ENCODE data around the gene CPB2.
A peak's percentile ranks its signal among the peaks of the same experiment; 100 is the strongest.

Gene CPB2

GRCh38 chr13:46077265-46077664 is 27.6 kb downstream of the CPB2 start:
- WGBS (ENCODE audit: insufficient coverage, insufficient read length): no CpG with 5 or more reads among the region's 1 CpG

GRCh38 chr13:46076827-46077226 is 28.0 kb downstream of the CPB2 start:
- Histone ChIP-seq H3K4me1 (ENCODE audit: control insufficient read depth, insufficient read depth, low read length) (no peaks in the 10 kb centered on the region), H3K9me3 (ENCODE audit: control insufficient read depth, insufficient read depth, low read length) (no peaks in the 10 kb centered on the region), H3K27ac (ENCODE audit: low read length) (no peak overlapping the region), H3K4me3 (ENCODE audit: low read length) (no peak overlapping the region), H3K36me3 (ENCODE audit: control insufficient read depth, insufficient read depth, low read length) (no peaks in the 10 kb centered on the region), H3K27me3 (ENCODE audit: control insufficient read depth, insufficient read depth, low read length) (no peaks in the 10 kb centered on the region)
- no peak for DNase-seq (ENCODE audit: low read depth, low spot score)
- WGBS (ENCODE audit: insufficient coverage, insufficient read length): no CpG with 5 or more reads among the region's 3 CpGs

More at GRCh38 chr13:46077265-46077664, 27.6 kb downstream of the CPB2 start:
- no peak for DNase-seq (ENCODE audit: low read depth, low spot score)
- Histone ChIP-seq H3K9me3 (ENCODE audit: control insufficient read depth, insufficient read depth, low read length) (no peaks in the 10 kb centered on the region), H3K4me1 (ENCODE audit: control insufficient read depth, insufficient read depth, low read length) (no peaks in the 10 kb centered on the region), H3K4me3 (ENCODE audit: low read length) (no peak overlapping the region), H3K27ac (ENCODE audit: low read length) (no peak overlapping the region), H3K27me3 (ENCODE audit: control insufficient read depth, insufficient read depth, low read length) (no peaks in the 10 kb centered on the region), H3K36me3 (ENCODE audit: control insufficient read depth, insufficient read depth, low read length) (no peaks in the 10 kb centered on the region)

DNA sequence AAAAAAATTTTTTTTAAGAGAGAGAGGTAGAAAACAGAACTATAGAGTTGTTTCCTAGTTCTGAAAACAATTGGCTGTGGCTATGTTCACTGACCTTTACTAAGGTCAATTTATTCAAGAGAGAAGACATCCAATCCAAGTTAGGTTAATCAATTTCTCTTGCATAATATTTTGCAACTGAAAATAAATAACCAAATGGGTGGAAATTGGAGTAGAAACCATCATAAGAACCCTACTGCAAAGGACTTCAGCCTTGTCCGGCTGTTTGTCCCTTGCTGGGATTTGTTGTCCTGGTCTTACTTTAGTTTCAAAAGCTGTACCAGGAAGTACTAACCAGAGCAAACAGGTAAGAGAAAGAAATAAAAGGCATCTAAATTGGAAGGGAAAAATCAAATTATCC is 29.0 kb downstream of the CPB2 start:
- no CpG with 5 or more reads among the region's 1 CpG for WGBS (ENCODE audit: insufficient coverage, insufficient read length)
- H3K4me1 ChIP-seq (ENCODE audit: control insufficient read depth, insufficient read depth, low read length): no peaks in the 10 kb centered on the region
- no peaks in the 10 kb centered on the region for H3K9me3 ChIP-seq (ENCODE audit: control insufficient read depth, insufficient read depth, low read length)
- no peaks in the 10 kb centered on the region for H3K36me3 ChIP-seq (ENCODE audit: control insufficient read depth, insufficient read depth, low read length)
- no peak overlapping the region for H3K27ac ChIP-seq (ENCODE audit: low read length)
- DNase-seq (ENCODE audit: low read depth, low spot score): no peak
- no peak overlapping the region for H3K4me3 ChIP-seq (ENCODE audit: low read length)
- no peaks in the 10 kb centered on the region for H3K27me3 ChIP-seq (ENCODE audit: control insufficient read depth, insufficient read depth, low read length)

GRCh38 chr13:46071590-46072249 is 33.1 kb downstream of the CPB2 start:
- Histone ChIP-seq H3K9me3 (ENCODE audit: control insufficient read depth, insufficient read depth, low read length) (no peaks in the 10 kb centered on the region), H3K4me3 (ENCODE audit: low read length) (no peak overlapping the region), H3K36me3 (ENCODE audit: control insufficient read depth, insufficient read depth, low read length) (no peaks in the 10 kb centered on the region), H3K4me1 (ENCODE audit: control insufficient read depth, insufficient read depth, low read length) (no peaks in the 10 kb centered on the region), H3K27me3 (ENCODE audit: control insufficient read depth, insufficient read depth, low read length) (no peaks in the 10 kb centered on the region), H3K27ac (ENCODE audit: low read length) (no peak overlapping the region)
- WGBS (ENCODE audit: insufficient coverage, insufficient read length): no CpG with 5 or more reads among the region's 5 CpGs
- peak; percentile 18 for DNase-seq (ENCODE audit: low read depth, low spot score)

- no CpG with 5 or more reads among the region's 2 CpGs for WGBS (ENCODE audit: insufficient coverage, insufficient read length)
- no peak overlapping the region for H3K4me3 ChIP-seq (ENCODE audit: low read length)
- no peak for DNase-seq (ENCODE audit: low read depth, low spot score)
- H3K27ac ChIP-seq (ENCODE audit: low read length): no peak overlapping the region
- H3K27me3 ChIP-seq (ENCODE audit: control insufficient read depth, insufficient read depth, low read length): no peaks in the 10 kb centered on the region
- H3K36me3 ChIP-seq (ENCODE audit: control insufficient read depth, insufficient read depth, low read length): no peaks in the 10 kb centered on the region
- no peaks in the 10 kb centered on the region for H3K9me3 ChIP-seq (ENCODE audit: control insufficient read depth, insufficient read depth, low read length)
- no peaks in the 10 kb centered on the region for H3K4me1 ChIP-seq (ENCODE audit: control insufficient read depth, insufficient read depth, low read length)
Observed at GRCh38 chr13:46063292-46063691, 41.5 kb downstream of the CPB2 start.

DNA sequence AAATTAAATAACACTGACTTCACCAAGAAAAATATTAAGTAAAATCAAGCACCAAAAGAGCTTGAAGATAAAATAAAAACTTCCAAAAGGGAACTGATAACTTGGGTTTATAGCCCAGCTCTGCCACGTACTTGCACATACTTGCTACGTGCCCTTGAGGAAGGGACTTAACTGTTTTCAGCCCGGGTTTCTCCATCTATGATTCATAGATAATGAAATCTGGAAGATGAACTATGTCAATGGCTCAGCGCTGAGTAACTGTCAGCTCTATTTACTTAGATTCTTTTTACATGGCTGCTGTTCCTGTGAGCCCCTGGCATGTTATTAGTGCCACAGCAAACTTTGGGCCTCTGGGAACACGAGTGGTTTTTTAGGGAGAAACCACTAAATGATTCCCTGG is 42.6 kb downstream of the CPB2 start:
- no CpG with 5 or more reads among the region's 5 CpGs for WGBS (ENCODE audit: insufficient coverage, insufficient read length)
- Histone ChIP-seq H3K27ac (ENCODE audit: low read length) (no peak overlapping the region), H3K36me3 (ENCODE audit: control insufficient read depth, insufficient read depth, low read length) (no peaks in the 10 kb centered on the region), H3K4me1 (ENCODE audit: control insufficient read depth, insufficient read depth, low read length) (no peaks in the 10 kb centered on the region), H3K9me3 (ENCODE audit: control insufficient read depth, insufficient read depth, low read length) (no peaks in the 10 kb centered on the region), H3K4me3 (ENCODE audit: low read length) (no peak overlapping the region), H3K27me3 (ENCODE audit: control insufficient read depth, insufficient read depth, low read length) (no peaks in the 10 kb centered on the region)
- DNase-seq (ENCODE audit: low read depth, low spot score): no peak

- Histone ChIP-seq H3K36me3 (ENCODE audit: control insufficient read depth, insufficient read depth, low read length) (no peaks in the 10 kb centered on the region), H3K4me1 (ENCODE audit: control insufficient read depth, insufficient read depth, low read length) (no peaks in the 10 kb centered on the region), H3K27me3 (ENCODE audit: control insufficient read depth, insufficient read depth, low read length) (no peaks in the 10 kb centered on the region)
Observed at GRCh38 chr13:46059405-46059804, 45.4 kb downstream of the CPB2 start.

GRCh38 chr13:46058268-46058667 is 46.6 kb downstream of the CPB2 start:
- no peak overlapping the region for H3K27ac ChIP-seq (ENCODE audit: low read length)
- no CpG with 5 or more reads among the region's 3 CpGs for WGBS (ENCODE audit: insufficient coverage, insufficient read length)

More at GRCh38 chr13:46059405-46059804, 45.4 kb downstream of the CPB2 start:
- no peaks in the 10 kb centered on the region for H3K9me3 ChIP-seq (ENCODE audit: control insufficient read depth, insufficient read depth, low read length)
- no peak for DNase-seq (ENCODE audit: low read depth, low spot score)
- no peak overlapping the region for H3K4me3 ChIP-seq (ENCODE audit: low read length)
- no peak overlapping the region for H3K27ac ChIP-seq (ENCODE audit: low read length)

DNA sequence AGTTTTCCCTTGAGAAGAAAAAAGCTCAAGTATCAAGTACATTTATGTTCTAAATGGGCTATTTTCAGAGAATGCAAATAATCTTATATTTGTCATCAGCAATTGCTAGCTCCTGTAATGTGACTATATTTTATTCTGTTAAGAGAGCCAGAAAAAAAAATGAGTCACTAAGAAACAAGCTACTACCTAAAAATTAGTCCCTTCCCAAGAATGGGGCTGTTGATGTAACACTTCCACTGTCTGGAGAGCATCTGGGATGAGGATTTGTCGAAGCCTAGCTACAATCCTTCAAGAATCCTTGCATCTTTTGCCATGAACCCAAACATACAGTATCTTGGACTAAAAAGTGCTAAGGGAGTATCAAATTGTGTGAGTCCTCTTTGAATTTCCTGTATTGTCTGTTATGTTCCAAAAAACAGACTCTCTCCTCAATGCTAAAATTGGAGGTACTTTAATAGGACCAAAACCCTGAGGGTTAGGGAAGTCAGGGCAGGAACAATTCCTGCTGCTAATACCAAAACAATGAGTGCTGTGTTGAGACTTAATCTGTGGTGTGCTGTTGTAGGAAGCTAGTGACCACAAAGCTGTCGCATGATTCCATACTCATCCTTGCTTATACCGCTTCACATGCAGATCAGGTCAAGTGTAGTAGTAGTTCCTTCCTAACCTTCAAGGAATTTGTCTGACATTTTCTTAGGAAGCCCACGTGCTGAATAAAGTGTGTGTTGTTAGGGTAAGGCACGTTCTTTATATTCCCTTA is 47.4 kb downstream of the CPB2 start:
- WGBS (ENCODE audit: insufficient coverage, insufficient read length): no CpG with 5 or more reads among the region's 5 CpGs
- Histone ChIP-seq H3K36me3 (ENCODE audit: control insufficient read depth, insufficient read depth, low read length) (no peaks in the 10 kb centered on the region), H3K4me1 (ENCODE audit: control insufficient read depth, insufficient read depth, low read length) (no peaks in the 10 kb centered on the region), H3K27me3 (ENCODE audit: control insufficient read depth, insufficient read depth, low read length) (no peaks in the 10 kb centered on the region), H3K9me3 (ENCODE audit: control insufficient read depth, insufficient read depth, low read length) (no peaks in the 10 kb centered on the region), H3K4me3 (ENCODE audit: low read length) (no peak overlapping the region), H3K27ac (ENCODE audit: low read length) (no peak overlapping the region)
- no peak for DNase-seq (ENCODE audit: low read depth, low spot score)

More at GRCh38 chr13:46058268-46058667, 46.6 kb downstream of the CPB2 start:
- no peaks in the 10 kb centered on the region for H3K36me3 ChIP-seq (ENCODE audit: control insufficient read depth, insufficient read depth, low read length)
- no peak overlapping the region for H3K4me3 ChIP-seq (ENCODE audit: low read length)
- no peaks in the 10 kb centered on the region for H3K9me3 ChIP-seq (ENCODE audit: control insufficient read depth, insufficient read depth, low read length)
- DNase-seq (ENCODE audit: low read depth, low spot score): no peak
- H3K27me3 ChIP-seq (ENCODE audit: control insufficient read depth, insufficient read depth, low read length): no peaks in the 10 kb centered on the region
- no peaks in the 10 kb centered on the region for H3K4me1 ChIP-seq (ENCODE audit: control insufficient read depth, insufficient read depth, low read length)

DNA sequence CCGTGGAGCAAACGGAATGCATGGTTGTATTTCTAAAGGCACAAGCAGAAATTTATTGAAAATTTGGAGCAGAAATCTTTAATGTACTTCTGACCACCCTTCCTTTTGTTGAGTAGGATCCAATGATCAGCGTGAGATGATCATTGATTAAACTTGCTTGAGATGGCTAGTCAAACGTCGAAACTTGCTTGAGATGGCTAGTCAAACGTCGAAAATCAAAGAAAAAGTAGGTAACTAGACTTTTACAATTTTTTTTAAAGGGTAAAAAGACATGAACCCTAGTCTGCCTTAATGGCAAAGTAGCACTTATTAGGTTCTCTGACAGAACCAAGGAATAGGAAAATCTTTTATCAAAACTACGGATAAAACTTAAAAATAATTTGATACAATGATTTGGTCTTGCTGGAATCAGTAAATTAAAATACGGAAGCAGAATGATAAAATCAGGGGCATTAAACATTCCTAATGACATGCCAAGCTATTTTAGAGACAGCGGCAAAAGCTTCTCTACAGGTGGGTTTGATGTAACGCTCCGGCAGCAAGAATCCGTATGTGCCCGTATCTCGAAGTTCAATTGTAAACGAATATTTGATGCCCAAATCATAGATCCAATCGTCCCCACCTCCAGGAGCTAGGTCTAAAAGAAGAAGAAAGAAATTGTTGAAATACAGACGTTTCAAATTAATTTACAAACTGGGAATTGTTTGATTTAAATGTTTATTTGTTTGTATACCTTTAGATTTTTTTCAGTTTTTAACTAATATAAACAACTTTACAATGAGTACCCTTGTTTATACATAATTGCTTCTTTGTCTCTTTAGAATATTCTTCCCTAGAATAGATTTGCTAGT is 51.4 kb downstream of the CPB2 start:
- Histone ChIP-seq H3K36me3 (ENCODE audit: control insufficient read depth, insufficient read depth, low read length) (no peaks in the 10 kb centered on the region), H3K27ac (ENCODE audit: low read length) (no peak overlapping the region), H3K4me1 (ENCODE audit: control insufficient read depth, insufficient read depth, low read length) (no peaks in the 10 kb centered on the region), H3K27me3 (ENCODE audit: control insufficient read depth, insufficient read depth, low read length) (no peaks in the 10 kb centered on the region), H3K4me3 (ENCODE audit: low read length) (peak overlapping the region; percentile 99; the same call in 1 of the 2 replicates), H3K9me3 (ENCODE audit: control insufficient read depth, insufficient read depth, low read length) (no peaks in the 10 kb centered on the region)
- no peak for DNase-seq (ENCODE audit: low read depth, low spot score)
- WGBS (ENCODE audit: insufficient coverage, insufficient read length): no CpG with 5 or more reads among the region's 18 CpGs

Data from iPS DF 6.9 (cell line).